ENCODE data around the gene EYA4. TPM values are rescaled to one million over a fixed set of nuclear protein-coding genes. Genes with fewer than 3 reads are reported as not detected.

Gene EYA4
- total and polyA plus RNA-seq, 2 donors (not counting 3 experiments of a cell fraction or from before 2014, with no cell fraction given) = not detected

DNA sequence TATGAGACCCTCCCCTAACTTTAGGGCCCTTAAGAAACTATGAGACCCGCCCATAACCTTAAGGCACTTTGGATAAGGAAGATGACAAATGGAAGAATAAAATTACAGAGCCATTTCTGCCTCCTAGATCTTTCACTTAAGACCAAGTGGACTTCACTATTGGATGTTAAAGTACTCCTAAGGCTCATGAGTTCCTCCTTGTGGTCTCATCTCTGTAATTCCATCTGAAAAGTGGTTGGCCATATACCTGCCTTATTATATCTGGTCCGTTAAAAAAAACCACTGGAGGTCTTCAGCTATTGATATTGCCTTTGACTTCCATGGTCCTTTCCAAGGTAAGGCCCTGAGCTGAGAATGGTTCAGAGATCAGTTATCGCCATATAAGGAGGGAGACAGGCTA, 310.3 kb downstream of the EYA4 start:
- FAIRE-seq (no peak), DNase-seq (ENCODE audit: low read depth, low spot score) (no peak)
- H3K4me3 ChIP-seq (replicated peaks in 1 of 3; ENCODE audit: insufficient read depth in 1 of 3, low read depth in 1 of 3, low read length in 3 of 3) = no peak overlapping the region
- no peaks in the 10 kb centered on the region for H3K9me3 ChIP-seq (replicated peaks; ENCODE audit: control insufficient read depth, insufficient read depth, low read length)
- dilution Hi-C loops (cut with MboI; ENCODE audit: extremely low pct_ligation_motif_present, low sequenced_read_pairs) = no loop called here
- intact Hi-C loops (cut with micrococcal nuclease) = no loop called here
- ChIA-PET POLR2A (no interaction called here), CTCF (interaction anchor here (0.6 to 3.6 kb wide), 9 partner anchors 9 to 1272 kb away, joined by 3 to 35 read pairs (median 4); no protein-coding TSS in a partner anchor)
- no peak overlapping the region for H3K9ac ChIP-seq (replicated peaks; ENCODE audit: extremely low read depth, insufficient read depth, low read length)
- H4K20me1 ChIP-seq (replicated peaks; ENCODE audit: control insufficient read depth, extremely low read depth, insufficient read depth, low read length) = no peaks in the 10 kb centered on the region
- H3K36me3 ChIP-seq (ENCODE audit: control insufficient read depth in 2 of 2, extremely low read depth in 1 of 2, insufficient read depth in 2 of 2, low read length in 2 of 2) = no peaks in the 10 kb centered on the region
- H3K4me1 ChIP-seq (ENCODE audit: control insufficient read depth, extremely low read depth, insufficient read depth, low read length) = no peaks in the 10 kb centered on the region
- no peak overlapping the region for H2AFZ ChIP-seq (ENCODE audit: low read depth, low read length)
- H3K27me3 ChIP-seq (ENCODE audit: control insufficient read depth in 2 of 2, insufficient read depth in 2 of 2, low read length in 2 of 2) = peaks cover 2 to 4% of the 10 kb centered on the region in 2 experiments
- no peak overlapping the region for H3K27ac ChIP-seq (ENCODE audit: insufficient read depth, low read depth, low read length)
- TF ChIP-seq CTCF (IDR thresholded peaks at IDR 0.05; ENCODE audit: extremely low read depth in 1 of 2, insufficient read depth in 1 of 2, low read depth in 1 of 2, low read length in 2 of 2) = no peak
- no peak for TF ChIP-seq GATA2 (IDR thresholded peaks at IDR 0.05; ENCODE audit: insufficient read depth, insufficient read length, low read depth, low read length)
- no peak for TF ChIP-seq POLR2AphosphoS5 (IDR thresholded peaks at IDR 0.05; ENCODE audit: insufficient read depth, low read depth, low read length)
- no peak for TF ChIP-seq FOS (IDR thresholded peaks at IDR 0.05; ENCODE audit: borderline replicate concordance, insufficient read depth, low read length)
- TF ChIP-seq, protein P1, sequence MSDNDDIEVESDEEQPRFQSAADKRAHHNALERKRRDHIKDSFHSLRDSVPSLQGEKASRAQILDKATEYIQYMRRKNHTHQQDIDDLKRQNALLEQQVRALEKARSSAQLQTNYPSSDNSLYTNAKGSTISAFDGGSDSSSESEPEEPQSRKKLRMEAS (IDR thresholded peaks at IDR 0.05; ENCODE audit: insufficient read depth, insufficient read length) = no peak
- no peak for TF ChIP-seq JUN (IDR thresholded peaks at IDR 0.05; ENCODE audit: borderline replicate concordance, insufficient read depth, insufficient read length, low read depth)
- no peak for TF ChIP-seq MYC (IDR thresholded peaks at IDR 0.05; ENCODE audit: low read depth, low read length)
- TF ChIP-seq POLR2A (IDR thresholded peaks at IDR 0.05; ENCODE audit: low read depth, low read length) = no peak
- TF ChIP-seq EZH2 (IDR thresholded peaks at IDR 0.05; ENCODE audit: borderline replicate concordance, low read depth, low read length, severe bottlenecking) = no peak
- no peaks in the 10 kb centered on the region for H3K79me2 ChIP-seq (ENCODE audit: control insufficient read depth, insufficient read depth, low read length)
- H3K9me1 ChIP-seq (replicated peaks; ENCODE audit: control insufficient read depth, extremely low read depth, insufficient read depth, low read length) = no peaks in the 10 kb centered on the region
- no peak overlapping the region for H3K4me2 ChIP-seq (ENCODE audit: insufficient read depth, low read length)
- BruUV-seq (replicated peaks) = no TSS peak
